ENCODE results near the gene UNC80. TPM values are rescaled to one million over a fixed set of nuclear protein-coding genes. Genes with fewer than 3 reads are reported as not detected.

The UNC80 gene
- total RNA-seq, 1 experiment from 2014 or later, result 1.8 TPM

DNA sequence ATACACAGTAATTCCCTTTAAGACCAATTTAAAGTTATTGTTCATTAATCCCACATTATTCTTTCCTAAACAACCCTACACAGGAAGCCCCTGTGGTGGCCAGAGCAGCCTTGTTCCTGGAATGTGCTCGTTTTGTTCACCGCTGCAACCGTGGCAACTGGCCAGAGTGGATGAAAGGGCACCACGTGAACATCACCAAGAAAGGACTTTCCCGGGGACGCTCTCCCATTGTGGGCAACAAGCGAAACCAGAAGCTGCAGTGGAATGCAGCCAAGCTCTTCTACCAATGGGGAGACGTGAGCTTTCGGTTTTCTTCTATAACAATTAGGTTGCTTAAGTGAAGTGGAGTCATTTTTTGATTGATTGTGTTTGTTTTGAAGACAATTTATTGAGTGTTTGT lies 101.0 kb downstream of the UNC80 start:
- intact Hi-C loops (cut with micrococcal nuclease; ENCODE audit: unreplicated experiment), result no loop called here
- H3K27ac ChIP-seq (ENCODE audit: low read depth, low read length, poor library complexity, severe bottlenecking), result no peak overlapping the region
- peak; percentile 90 for DNase-seq (ENCODE audit: low spot score)
- BruUV-seq (replicated peaks), result no TSS peak
- no peaks in the 10 kb centered on the region for H3K9me3 ChIP-seq (ENCODE audit: low read depth, low read length, poor library complexity, severe bottlenecking)
- H3K27me3 ChIP-seq (replicated peaks; ENCODE audit: insufficient read depth, low read depth, low read length, poor library complexity), result no peaks in the 10 kb centered on the region
- TF ChIP-seq EZH2 (IDR thresholded peaks at IDR 0.05; ENCODE audit: borderline replicate concordance, low read depth, low read length, poor library complexity, severe bottlenecking), result no peak
- TF ChIP-seq, protein P1, sequence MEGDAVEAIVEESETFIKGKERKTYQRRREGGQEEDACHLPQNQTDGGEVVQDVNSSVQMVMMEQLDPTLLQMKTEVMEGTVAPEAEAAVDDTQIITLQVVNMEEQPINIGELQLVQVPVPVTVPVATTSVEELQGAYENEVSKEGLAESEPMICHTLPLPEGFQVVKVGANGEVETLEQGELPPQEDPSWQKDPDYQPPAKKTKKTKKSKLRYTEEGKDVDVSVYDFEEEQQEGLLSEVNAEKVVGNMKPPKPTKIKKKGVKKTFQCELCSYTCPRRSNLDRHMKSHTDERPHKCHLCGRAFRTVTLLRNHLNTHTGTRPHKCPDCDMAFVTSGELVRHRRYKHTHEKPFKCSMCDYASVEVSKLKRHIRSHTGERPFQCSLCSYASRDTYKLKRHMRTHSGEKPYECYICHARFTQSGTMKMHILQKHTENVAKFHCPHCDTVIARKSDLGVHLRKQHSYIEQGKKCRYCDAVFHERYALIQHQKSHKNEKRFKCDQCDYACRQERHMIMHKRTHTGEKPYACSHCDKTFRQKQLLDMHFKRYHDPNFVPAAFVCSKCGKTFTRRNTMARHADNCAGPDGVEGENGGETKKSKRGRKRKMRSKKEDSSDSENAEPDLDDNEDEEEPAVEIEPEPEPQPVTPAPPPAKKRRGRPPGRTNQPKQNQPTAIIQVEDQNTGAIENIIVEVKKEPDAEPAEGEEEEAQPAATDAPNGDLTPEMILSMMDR (conservative IDR thresholded peaks at IDR 0.05; ENCODE audit: low read depth, low read length), result no peak
- H3K4me3 ChIP-seq (ENCODE audit: low read depth, low read length, poor library complexity, severe bottlenecking), result peak overlapping the region; percentile 8
- peaks cover 15% of the 10 kb centered on the region for H3K4me1 ChIP-seq (ENCODE audit: insufficient read depth, low read length, poor library complexity, severe bottlenecking)
- H3K36me3 ChIP-seq (ENCODE audit: insufficient read depth, low read length, poor library complexity, severe bottlenecking), result no peaks in the 10 kb centered on the region
- CTCF ChIA-PET, result interaction anchor here (1.0 kb wide), 1 partner anchor 89 kb away, joined by 3 read pairs; no protein-coding TSS in a partner anchor
- POLR2A ChIA-PET (ENCODE audit: low non-redundant PET), result no interaction called here

DNA sequence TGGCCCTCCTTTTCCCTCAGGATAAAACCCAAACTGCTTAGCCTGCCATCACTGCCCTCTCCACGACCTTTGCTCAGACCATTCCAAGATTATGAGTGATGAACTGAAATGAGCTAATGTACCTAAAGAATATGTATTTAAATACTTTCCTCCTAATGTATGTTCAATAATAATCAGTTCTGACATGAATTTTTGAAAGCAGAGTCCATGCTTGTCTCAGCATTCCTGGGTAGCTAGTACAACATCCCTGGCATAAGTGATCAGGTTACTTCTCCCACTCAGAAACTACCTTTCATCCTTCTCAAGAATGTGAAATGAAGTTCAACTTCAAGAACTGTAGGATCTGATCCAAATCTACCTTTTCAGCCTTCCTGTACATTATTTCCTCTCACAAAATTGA lies 103.6 kb downstream of the UNC80 start:
- no TSS peak for BruUV-seq (replicated peaks)
- Histone ChIP-seq H3K9me3 (ENCODE audit: low read depth, low read length, poor library complexity, severe bottlenecking) (no peaks in the 10 kb centered on the region), H3K36me3 (ENCODE audit: insufficient read depth, low read length, poor library complexity, severe bottlenecking) (no peaks in the 10 kb centered on the region), H3K4me1 (ENCODE audit: insufficient read depth, low read length, poor library complexity, severe bottlenecking) (peaks cover 19% of the 10 kb centered on the region), H3K4me3 (ENCODE audit: low read depth, low read length, poor library complexity, severe bottlenecking) (no peak overlapping the region), H3K27ac (ENCODE audit: low read depth, low read length, poor library complexity, severe bottlenecking) (no peak overlapping the region), H3K27me3 (replicated peaks; ENCODE audit: insufficient read depth, low read depth, low read length, poor library complexity) (no peaks in the 10 kb centered on the region)
- ChIA-PET POLR2A (ENCODE audit: low non-redundant PET) (no interaction called here), CTCF (no interaction called here)
- TF ChIP-seq EZH2 (IDR thresholded peaks at IDR 0.05; ENCODE audit: borderline replicate concordance, low read depth, low read length, poor library complexity, severe bottlenecking), result no peak
- TF ChIP-seq, protein P1 (conservative IDR thresholded peaks at IDR 0.05; ENCODE audit: low read depth, low read length), result no peak
- intact Hi-C loops (cut with micrococcal nuclease; ENCODE audit: unreplicated experiment), result no loop called here
- no peak for DNase-seq (ENCODE audit: low spot score)

DNA sequence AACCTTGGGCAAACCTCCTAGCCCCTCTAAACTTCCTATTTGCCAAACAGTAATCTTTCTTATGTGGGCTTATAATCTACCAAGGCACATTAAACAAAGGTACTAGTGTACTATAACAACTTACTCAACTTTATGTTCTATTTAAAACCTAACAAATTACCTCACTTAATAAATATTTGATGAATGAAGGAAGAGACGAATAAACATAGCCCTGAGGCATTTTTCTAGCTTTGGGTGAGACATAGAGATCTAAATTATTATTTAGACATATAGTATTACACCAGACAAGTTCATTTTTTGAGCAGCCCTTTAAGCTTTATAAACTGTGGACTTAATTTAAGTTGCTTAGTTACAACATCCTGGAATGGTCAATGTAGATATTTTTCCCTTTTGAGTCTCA lies 104.6 kb downstream of the UNC80 start:
- Histone ChIP-seq H3K9me3 (ENCODE audit: low read depth, low read length, poor library complexity, severe bottlenecking) (no peaks in the 10 kb centered on the region), H3K36me3 (ENCODE audit: insufficient read depth, low read length, poor library complexity, severe bottlenecking) (no peaks in the 10 kb centered on the region), H3K4me3 (ENCODE audit: low read depth, low read length, poor library complexity, severe bottlenecking) (no peak overlapping the region), H3K27ac (ENCODE audit: low read depth, low read length, poor library complexity, severe bottlenecking) (no peak overlapping the region), H3K27me3 (replicated peaks; ENCODE audit: insufficient read depth, low read depth, low read length, poor library complexity) (no peaks in the 10 kb centered on the region), H3K4me1 (ENCODE audit: insufficient read depth, low read length, poor library complexity, severe bottlenecking) (peaks cover 19% of the 10 kb centered on the region)
- intact Hi-C loops (cut with micrococcal nuclease; ENCODE audit: unreplicated experiment), result no loop called here
- BruUV-seq (replicated peaks), result no TSS peak
- POLR2A ChIA-PET (ENCODE audit: low non-redundant PET), result no interaction called here
- no peak for TF ChIP-seq EZH2 (IDR thresholded peaks at IDR 0.05; ENCODE audit: borderline replicate concordance, low read depth, low read length, poor library complexity, severe bottlenecking)
- TF ChIP-seq, protein P1 (conservative IDR thresholded peaks at IDR 0.05; ENCODE audit: low read depth, low read length), result no peak
- no peak for DNase-seq (ENCODE audit: low spot score)
- CTCF ChIA-PET, result no interaction called here
